Measurements from ENCODE around the gene RAD17. TPM values are rescaled to one million over a fixed set of nuclear protein-coding genes. Genes with fewer than 3 reads are reported as not detected.

RAD17 gene
- total and polyA plus RNA-seq, 2 experiments from 2014 or later: 15.8 to 21.7 TPM

DNA sequence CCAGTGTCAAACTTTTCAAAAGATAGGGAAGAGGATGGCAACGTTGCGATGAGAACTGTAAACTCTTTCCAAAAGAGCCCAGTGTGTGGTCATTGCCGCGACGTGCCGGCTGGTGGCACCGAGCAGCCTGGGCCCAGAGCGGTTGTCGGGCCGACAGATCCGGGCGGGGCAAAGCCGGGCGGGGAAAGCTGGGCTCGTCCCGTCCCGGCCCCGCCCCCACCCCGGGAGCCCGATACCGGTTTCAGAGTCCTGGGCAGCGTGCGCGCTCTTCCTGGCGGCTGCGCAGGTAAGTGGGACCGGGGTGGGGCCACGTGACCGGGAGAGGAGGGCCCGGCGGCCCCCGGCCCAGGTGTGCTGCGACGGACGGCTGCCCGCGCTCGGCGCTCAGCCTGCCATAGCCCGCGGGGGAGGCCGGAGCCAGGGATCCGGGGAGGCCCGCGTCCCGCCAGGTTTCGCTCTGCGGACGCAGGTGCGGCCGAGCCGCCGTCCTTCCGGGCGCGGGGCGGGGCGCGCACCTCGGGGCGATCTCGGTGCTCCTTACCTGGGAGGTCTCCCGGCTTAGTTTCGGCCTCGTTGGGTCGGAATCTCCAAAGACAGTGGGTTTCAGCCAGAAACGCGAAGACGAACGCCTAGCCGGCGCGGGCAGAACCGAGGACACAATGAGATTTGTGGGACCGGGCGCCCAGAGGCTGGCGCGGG, 45.4 kb downstream of the RAD17 start, which contains the start of gene MARVELD2:
TSS of gene MARVELD2 (plus strand) at position 232 of the 699 bp plus-strand sequence. CDS start 4,270 bp downstream, outside the sequence.
- Histone ChIP-seq H3K27ac (no peak within 1 kb of the TSS), H3K4me1 (ENCODE audit: insufficient read depth) (no peaks in the 10 kb centered on the region), H3K4me3 (peak within 1 kb of the TSS; percentile 71), H2AFZ (peak within 1 kb of the TSS; percentile 81), H3F3A (ENCODE audit: insufficient read depth) (peaks cover 5% of the 10 kb centered on the region; the same call in 1 of the 2 replicates), H3K79me2 (ENCODE audit: insufficient read depth) (no peaks in the 10 kb centered on the region), H3K9me3 (ENCODE audit: low read depth) (no peaks in the 10 kb centered on the region), H3K27me3 (replicated peaks; ENCODE audit: insufficient read depth) (no peaks in the 10 kb centered on the region), H4K20me1 (ENCODE audit: insufficient read depth) (no peaks in the 10 kb centered on the region), H3K9me2 (ENCODE audit: insufficient read depth) (no peaks in the 10 kb centered on the region), H3K9ac (peak within 1 kb of the TSS; percentile 64), H3K4me2 (ENCODE audit: unreplicated experiment) (peak within 1 kb of the TSS; percentile 57), H3K36me3 (ENCODE audit: low read depth) (no peaks in the 10 kb centered on the region)
- TF ChIP-seq EZH2 (IDR thresholded peaks at IDR 0.05; ENCODE audit: insufficient read depth, poor library complexity, severe bottlenecking) (no peak), EZH2phosphoT487 (IDR thresholded peaks at IDR 0.05; ENCODE audit: insufficient read depth, low read depth) (no peak)
- in situ Hi-C loops (cut with MboI): no loop called here
- peak; percentile 77 for DNase-seq
- WGBS, 2 experiments (ENCODE audit: low coverage in 1 of 2, low lambda C conversion rate in 2 of 2, missing lambda C conversion rate in 2 of 2): 62 to 69% methylated on average over 22 to 52 of the region's 78 CpGs

DNA sequence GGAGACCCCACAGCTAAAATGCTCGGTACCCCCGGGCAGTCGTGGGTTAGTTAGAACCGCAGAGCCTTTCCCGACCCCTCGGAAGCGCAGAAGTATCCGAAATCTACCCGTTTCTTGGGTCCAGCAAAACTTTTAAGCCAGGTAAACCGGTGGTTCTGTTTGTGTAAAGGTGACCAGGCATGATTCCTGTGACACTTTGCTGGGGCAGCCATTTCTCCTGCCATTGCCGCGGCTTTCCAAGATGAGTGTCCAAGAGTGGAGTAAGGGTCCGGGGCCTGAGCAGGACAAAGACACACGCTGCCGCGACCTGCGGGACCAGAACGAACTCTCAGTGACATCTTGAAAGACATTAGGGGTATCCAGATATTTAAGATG, 46.0 kb downstream of the RAD17 start:
- in situ Hi-C loops (cut with MboI): no loop called here
- no peak overlapping the region; the same call in 1 of the 2 replicates for H3K9ac ChIP-seq
- H4K20me1 ChIP-seq (ENCODE audit: insufficient read depth): no peaks in the 10 kb centered on the region
- no peaks in the 10 kb centered on the region for H3K36me3 ChIP-seq (ENCODE audit: low read depth)
- H2AFZ ChIP-seq: peak overlapping the region; percentile 81; the same call in 1 of the 2 replicates
- DNase-seq: no peak
- H3K9me3 ChIP-seq (ENCODE audit: low read depth): no peaks in the 10 kb centered on the region
- no peaks in the 10 kb centered on the region for H3K9me2 ChIP-seq (ENCODE audit: insufficient read depth)
- TF ChIP-seq EZH2 (IDR thresholded peaks at IDR 0.05; ENCODE audit: insufficient read depth, poor library complexity, severe bottlenecking): no peak
- no peak overlapping the region for H3K27ac ChIP-seq
- peak overlapping the region; percentile 71 for H3K4me3 ChIP-seq
- H3K4me1 ChIP-seq (ENCODE audit: insufficient read depth): no peaks in the 10 kb centered on the region
- no peaks in the 10 kb centered on the region for H3K79me2 ChIP-seq (ENCODE audit: insufficient read depth)
- peak overlapping the region; percentile 57 for H3K4me2 ChIP-seq (ENCODE audit: unreplicated experiment)
- H3K27me3 ChIP-seq (replicated peaks; ENCODE audit: insufficient read depth): no peaks in the 10 kb centered on the region
- WGBS, 2 experiments (ENCODE audit: low coverage in 1 of 2, low lambda C conversion rate in 2 of 2, missing lambda C conversion rate in 2 of 2): 77 to 81% methylated on average over 18 of the region's 18 CpGs
- peaks cover 5% of the 10 kb centered on the region; the same call in 1 of the 2 replicates for H3F3A ChIP-seq (ENCODE audit: insufficient read depth)

DNA sequence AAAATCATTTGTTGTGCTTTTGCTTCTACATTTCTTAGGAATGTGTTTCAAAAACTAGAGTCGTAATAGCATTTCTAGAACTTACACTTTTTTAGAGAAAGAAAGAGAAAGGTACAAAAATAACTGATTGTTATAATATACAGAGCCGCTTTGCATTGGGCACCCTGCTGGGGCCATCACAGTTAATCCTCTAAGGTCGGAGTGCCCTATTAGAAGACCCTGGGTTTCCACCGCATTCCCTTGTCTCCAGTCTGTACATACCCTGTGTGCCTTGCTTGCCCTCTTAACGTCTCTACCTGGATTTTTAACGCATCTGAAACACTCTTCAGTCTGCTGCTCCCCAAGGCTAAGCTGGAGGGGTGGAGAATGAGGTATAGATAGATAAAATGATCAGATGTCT, 46.6 kb downstream of the RAD17 start:
- Histone ChIP-seq H3K79me2 (ENCODE audit: insufficient read depth) (no peaks in the 10 kb centered on the region), H3K4me1 (ENCODE audit: insufficient read depth) (no peaks in the 10 kb centered on the region), H3K9me2 (ENCODE audit: insufficient read depth) (no peaks in the 10 kb centered on the region), H3K9me3 (ENCODE audit: low read depth) (no peaks in the 10 kb centered on the region), H3K27me3 (replicated peaks; ENCODE audit: insufficient read depth) (no peaks in the 10 kb centered on the region), H3K36me3 (ENCODE audit: low read depth) (no peaks in the 10 kb centered on the region), H4K20me1 (ENCODE audit: insufficient read depth) (no peaks in the 10 kb centered on the region), H3K4me3 (no peak overlapping the region), H3K9ac (no peak overlapping the region), H3K4me2 (ENCODE audit: unreplicated experiment) (no peak overlapping the region), H2AFZ (no peak overlapping the region), H3F3A (ENCODE audit: insufficient read depth) (peaks cover 5% of the 10 kb centered on the region; the same call in 1 of the 2 replicates), H3K27ac (no peak overlapping the region)
- DNase-seq: no peak
- 95 to 96% methylated on average over 6 of the region's 6 CpGs for WGBS, 2 experiments (ENCODE audit: low coverage in 1 of 2, low lambda C conversion rate in 2 of 2, missing lambda C conversion rate in 2 of 2)
- no peak for TF ChIP-seq EZH2phosphoT487 (IDR thresholded peaks at IDR 0.05; ENCODE audit: insufficient read depth, low read depth)
- TF ChIP-seq EZH2 (IDR thresholded peaks at IDR 0.05; ENCODE audit: insufficient read depth, poor library complexity, severe bottlenecking): no peak
- in situ Hi-C loops (cut with MboI): no loop called here

DNA sequence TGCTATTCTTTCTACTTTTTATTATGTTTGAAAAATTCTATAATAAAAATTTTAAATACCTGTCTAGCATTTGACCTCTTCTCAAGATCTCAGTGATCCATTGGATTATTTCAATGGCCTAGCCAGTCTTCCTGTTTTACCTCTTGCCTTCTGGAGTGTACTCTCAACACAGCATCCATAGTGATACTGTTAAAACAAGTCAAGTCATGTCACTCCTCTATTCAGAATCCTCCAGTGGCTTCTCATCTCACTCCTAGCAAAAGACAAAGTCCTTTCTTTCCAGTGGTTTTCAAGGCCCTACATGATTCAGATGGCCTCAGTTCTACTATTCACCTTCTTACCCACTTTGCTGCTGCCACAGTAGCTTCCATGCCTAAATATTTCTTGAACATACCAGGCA, 47.1 kb downstream of the RAD17 start:
- H3K79me2 ChIP-seq (ENCODE audit: insufficient read depth): no peaks in the 10 kb centered on the region
- peaks cover 5% of the 10 kb centered on the region; the same call in 1 of the 2 replicates for H3F3A ChIP-seq (ENCODE audit: insufficient read depth)
- H2AFZ ChIP-seq: no peak overlapping the region
- in situ Hi-C loops (cut with MboI): no loop called here
- no peak overlapping the region for H3K4me2 ChIP-seq (ENCODE audit: unreplicated experiment)
- no peaks in the 10 kb centered on the region for H3K9me2 ChIP-seq (ENCODE audit: insufficient read depth)
- H3K9me3 ChIP-seq (ENCODE audit: low read depth): no peaks in the 10 kb centered on the region
- no peaks in the 10 kb centered on the region for H3K4me1 ChIP-seq (ENCODE audit: insufficient read depth)
- no peak overlapping the region for H3K27ac ChIP-seq
- no peaks in the 10 kb centered on the region for H3K27me3 ChIP-seq (replicated peaks; ENCODE audit: insufficient read depth)
- no peaks in the 10 kb centered on the region for H3K36me3 ChIP-seq (ENCODE audit: low read depth)
- H3K4me3 ChIP-seq: no peak overlapping the region
- no peak overlapping the region for H3K9ac ChIP-seq
- TF ChIP-seq EZH2 (IDR thresholded peaks at IDR 0.05; ENCODE audit: insufficient read depth, poor library complexity, severe bottlenecking) (no peak), EZH2phosphoT487 (IDR thresholded peaks at IDR 0.05; ENCODE audit: insufficient read depth, low read depth) (no peak)
- no peak for DNase-seq
- H4K20me1 ChIP-seq (ENCODE audit: insufficient read depth): no peaks in the 10 kb centered on the region

All from GM23248 (cell line).